ENCODE measurements around the gene CBX6. TPM values are rescaled to one million over a fixed set of nuclear protein-coding genes. Genes with fewer than 3 reads are reported as not detected.

The CBX6 gene
- total RNA-seq, 1 experiment from 2014 or later = 98.4 TPM

GRCh38 chr22:38826386-38826785 is 45.6 kb downstream of the CBX6 start:
- no peaks in the 10 kb centered on the region for H3K27me3 ChIP-seq (ENCODE audit: control insufficient read depth, insufficient read depth, low read length)
- intact Hi-C loops (cut with micrococcal nuclease; ENCODE audit: unreplicated experiment) (no loop called here), in situ Hi-C loops (cut with HindIII; ENCODE audit: low pct_unique_long_range_greater_than_20kb, low sequenced_read_pairs) (no loop called here)
- ATAC-seq = no peak
- BruUV-seq (replicated peaks) = no TSS peak
- ChIA-PET CTCF (no interaction called here), POLR2A (interaction anchor here (0.6 kb wide), 1 partner anchor 382 kb away, joined by 12 read pairs; no protein-coding TSS in a partner anchor)
- TF ChIP-seq POLR2AphosphoS5 (IDR thresholded peaks at IDR 0.05; ENCODE audit: low read depth, low read length) (no peak), CTCF (IDR thresholded peaks at IDR 0.05) (no peak), SIN3A (IDR thresholded peaks at IDR 0.05; ENCODE audit: borderline replicate concordance, insufficient read depth, low read depth, low read length) (no peak), TCF7L2 (IDR thresholded peaks at IDR 0.05; ENCODE audit: low read depth, low read length) (no peak), REST (IDR thresholded peaks at IDR 0.05; ENCODE audit: insufficient read depth in 1 of 2, low read depth in 2 of 2, low read length in 1 of 2) (no peak)
- no peak overlapping the region for H3K27ac ChIP-seq (ENCODE audit: low read length)
- H3K4me3 ChIP-seq (ENCODE audit: low read depth in 2 of 2, low read length in 2 of 2) = no peak overlapping the region
- no peaks in the 10 kb centered on the region for H3K9me3 ChIP-seq (ENCODE audit: control insufficient read depth, insufficient read depth, low read depth, low read length)
- DNase-seq (ENCODE audit: low read depth, low spot score) = no peak
- no peaks in the 10 kb centered on the region for H3K36me3 ChIP-seq (ENCODE audit: control insufficient read depth, insufficient read depth, low read length)
- H3K4me1 ChIP-seq (ENCODE audit: control insufficient read depth, insufficient read depth, low read length) = no peaks in the 10 kb centered on the region; the same call in 1 of the 2 replicates

- in situ Hi-C loops (cut with HindIII; ENCODE audit: low pct_unique_long_range_greater_than_20kb, low sequenced_read_pairs) = no loop called here
- ChIA-PET CTCF (no interaction called here), POLR2A (no interaction called here)
- Histone ChIP-seq H3K36me3 (ENCODE audit: control insufficient read depth, insufficient read depth, low read length) (no peaks in the 10 kb centered on the region), H3K4me1 (ENCODE audit: control insufficient read depth, insufficient read depth, low read length) (no peaks in the 10 kb centered on the region; the same call in 1 of the 2 replicates), H3K9me3 (ENCODE audit: control insufficient read depth, insufficient read depth, low read depth, low read length) (no peaks in the 10 kb centered on the region), H3K4me3 (ENCODE audit: low read depth in 2 of 2, low read length in 2 of 2) (no peak overlapping the region), H3K27me3 (ENCODE audit: control insufficient read depth, insufficient read depth, low read length) (no peaks in the 10 kb centered on the region), H3K27ac (ENCODE audit: low read length) (no peak overlapping the region)
- no TSS peak for BruUV-seq (replicated peaks)
- DNase-seq (ENCODE audit: low read depth, low spot score) (no peak), ATAC-seq (peak; percentile 65; the same call in 1 of the 2 replicates)
- intact Hi-C loops (cut with micrococcal nuclease; ENCODE audit: unreplicated experiment) = no loop called here
- TF ChIP-seq REST (IDR thresholded peaks at IDR 0.05; ENCODE audit: insufficient read depth in 1 of 2, low read depth in 2 of 2, low read length in 1 of 2) (peak; percentile 94 to 97), POLR2AphosphoS5 (IDR thresholded peaks at IDR 0.05; ENCODE audit: low read depth, low read length) (no peak)
These were observed 47.4 kb downstream of the CBX6 start for GRCh38 chr22:38824585-38824984.
